ENCODE measurements around the gene PDZRN3.

Gene PDZRN3

GRCh38 chr3:73516631-73517030 is 108.1 kb downstream of the PDZRN3 start:
- TF ChIP-seq JUND (IDR thresholded peaks at IDR 0.05; ENCODE audit: low read depth) = no peak
- in situ Hi-C loops (cut with HindIII; ENCODE audit: low pct_unique_long_range_greater_than_20kb, low sequenced_read_pairs) = no loop called here
- DNase-seq (ENCODE audit: low read depth in 1 of 2, low spot score in 1 of 2) = peak in 1 of 2 experiments; percentile 24

GRCh38 chr3:73513260-73513659 is 111.5 kb downstream of the PDZRN3 start:
- in situ Hi-C loops (cut with HindIII; ENCODE audit: low pct_unique_long_range_greater_than_20kb, low sequenced_read_pairs) = no loop called here
- DNase-seq (ENCODE audit: low read depth in 1 of 2, low spot score in 1 of 2) = no peak
- no peak for TF ChIP-seq JUND (IDR thresholded peaks at IDR 0.05; ENCODE audit: low read depth)

- no peak for DNase-seq (ENCODE audit: low read depth in 1 of 2, low spot score in 1 of 2)
- in situ Hi-C loops (cut with HindIII; ENCODE audit: low pct_unique_long_range_greater_than_20kb, low sequenced_read_pairs) = no loop called here
- no peak for TF ChIP-seq JUND (IDR thresholded peaks at IDR 0.05; ENCODE audit: low read depth)
Observed at GRCh38 chr3:73511571-73512525, 112.9 kb downstream of the PDZRN3 start.

GRCh38 chr3:73510784-73511183 is 114.0 kb downstream of the PDZRN3 start:
- DNase-seq (ENCODE audit: low read depth in 1 of 2, low spot score in 1 of 2) = no peak
- no peak for TF ChIP-seq JUND (IDR thresholded peaks at IDR 0.05; ENCODE audit: low read depth)
- in situ Hi-C loops (cut with HindIII; ENCODE audit: low pct_unique_long_range_greater_than_20kb, low sequenced_read_pairs) = no loop called here

- no peak for TF ChIP-seq JUND (IDR thresholded peaks at IDR 0.05; ENCODE audit: low read depth)
- no peak for DNase-seq (ENCODE audit: low read depth in 1 of 2, low spot score in 1 of 2)
- in situ Hi-C loops (cut with HindIII; ENCODE audit: low pct_unique_long_range_greater_than_20kb, low sequenced_read_pairs) = no loop called here
Observed at GRCh38 chr3:73510334-73510733, 114.4 kb downstream of the PDZRN3 start.

- no peak for DNase-seq (ENCODE audit: low read depth in 1 of 2, low spot score in 1 of 2)
- no peak for TF ChIP-seq JUND (IDR thresholded peaks at IDR 0.05; ENCODE audit: low read depth)
- in situ Hi-C loops (cut with HindIII; ENCODE audit: low pct_unique_long_range_greater_than_20kb, low sequenced_read_pairs) = no loop called here
Observed at GRCh38 chr3:73509816-73510215, 114.9 kb downstream of the PDZRN3 start.

GRCh38 chr3:73509066-73509465 is 115.7 kb downstream of the PDZRN3 start:
- no peak for TF ChIP-seq JUND (IDR thresholded peaks at IDR 0.05; ENCODE audit: low read depth)
- DNase-seq (ENCODE audit: low read depth in 1 of 2, low spot score in 1 of 2) = no peak
- in situ Hi-C loops (cut with HindIII; ENCODE audit: low pct_unique_long_range_greater_than_20kb, low sequenced_read_pairs) = no loop called here

- in situ Hi-C loops (cut with HindIII; ENCODE audit: low pct_unique_long_range_greater_than_20kb, low sequenced_read_pairs) = no loop called here
- DNase-seq (ENCODE audit: low read depth in 1 of 2, low spot score in 1 of 2) = peak; percentile 18 to 71
Observed at GRCh38 chr3:73508330-73508954, 116.3 kb downstream of the PDZRN3 start.

GRCh38 chr3:73504852-73505251 is 119.9 kb downstream of the PDZRN3 start:
- in situ Hi-C loops (cut with HindIII; ENCODE audit: low pct_unique_long_range_greater_than_20kb, low sequenced_read_pairs) = no loop called here

More at GRCh38 chr3:73508330-73508954, 116.3 kb downstream of the PDZRN3 start:
- TF ChIP-seq JUND (IDR thresholded peaks at IDR 0.05; ENCODE audit: low read depth) = no peak

GRCh38 chr3:73504239-73504638 is 120.5 kb downstream of the PDZRN3 start:
- in situ Hi-C loops (cut with HindIII; ENCODE audit: low pct_unique_long_range_greater_than_20kb, low sequenced_read_pairs) = no loop called here
- no peak for TF ChIP-seq JUND (IDR thresholded peaks at IDR 0.05; ENCODE audit: low read depth)
- peak in 1 of 2 experiments; percentile 30 for DNase-seq (ENCODE audit: low read depth in 1 of 2, low spot score in 1 of 2)

More at GRCh38 chr3:73504852-73505251, 119.9 kb downstream of the PDZRN3 start:
- no peak for TF ChIP-seq JUND (IDR thresholded peaks at IDR 0.05; ENCODE audit: low read depth)
- no peak for DNase-seq (ENCODE audit: low read depth in 1 of 2, low spot score in 1 of 2)

- DNase-seq (ENCODE audit: low read depth in 1 of 2, low spot score in 1 of 2) = no peak
- TF ChIP-seq JUND (IDR thresholded peaks at IDR 0.05; ENCODE audit: low read depth) = no peak
- in situ Hi-C loops (cut with HindIII; ENCODE audit: low pct_unique_long_range_greater_than_20kb, low sequenced_read_pairs) = no loop called here
Observed at GRCh38 chr3:73503781-73504180, 121.0 kb downstream of the PDZRN3 start.

- no peak for TF ChIP-seq JUND (IDR thresholded peaks at IDR 0.05; ENCODE audit: low read depth)
- in situ Hi-C loops (cut with HindIII; ENCODE audit: low pct_unique_long_range_greater_than_20kb, low sequenced_read_pairs) = no loop called here
- DNase-seq (ENCODE audit: low read depth in 1 of 2, low spot score in 1 of 2) = peak; percentile 39 to 74
Observed at GRCh38 chr3:73502609-73503583, 121.8 kb downstream of the PDZRN3 start.
